Effector memory CD4-positive, alpha-beta T cell (primary cell): Measurements from ENCODE around the gene FALEC.
A peak's percentile ranks its signal among the peaks of the same experiment; 100 is the strongest.
"Not testable (repeated sequence)": the region's sequence is repeated elsewhere in the genome, so short reads cannot be mapped to it uniquely, and the experiment has no call there.

Source experiments
- DNase-seq, 3 donors: peaks; one replicate each; pipeline ENCODE4 v3.0.0-alpha.2; 2020
- H3K27ac ChIP-seq: 2 replicates; pipeline ENCODE4 v1.7.0; 2013; ENCODE audit warnings: mild to moderate bottlenecking, low read length, moderate library complexity; ENCODE audit not compliant: insufficient read depth, poor library complexity, severe bottlenecking
- H3K27me3 ChIP-seq: replicated peaks from 2 replicates; pipeline ENCODE4 v1.7.0; 2013; ENCODE audit warnings: mild to moderate bottlenecking, low read length; ENCODE audit not compliant: insufficient read depth, control insufficient read depth, poor library complexity, severe bottlenecking
- H3K36me3 ChIP-seq: 2 replicates; pipeline ENCODE4 v1.7.0; 2013; ENCODE audit warnings: mild to moderate bottlenecking, low read length, moderate library complexity; ENCODE audit not compliant: control insufficient read depth, insufficient read depth
- H3K4me1 ChIP-seq: 2 replicates; pipeline ENCODE4 v1.7.0; 2013; ENCODE audit warnings: low read length, mild to moderate bottlenecking; ENCODE audit not compliant: control insufficient read depth, insufficient read depth, poor library complexity, severe bottlenecking
- H3K4me3 ChIP-seq: 2 replicates; pipeline ENCODE4 v1.7.0; 2013; ENCODE audit warnings: low read length, low read depth, mild to moderate bottlenecking; ENCODE audit not compliant: insufficient read depth, poor library complexity, severe bottlenecking
- H3K9me3 ChIP-seq: 2 replicates; pipeline ENCODE4 v1.7.0; 2013; ENCODE audit warnings: mild to moderate bottlenecking, low read length, moderate library complexity; ENCODE audit not compliant: control insufficient read depth

FALEC gene

GRCh38 chr1:150579945-150580642 is 64.5 kb downstream of the FALEC start:
- H3K9me3 ChIP-seq, result no peaks in the 10 kb centered on the region
- H3K36me3 ChIP-seq, result peaks cover 36% of the 10 kb centered on the region
- DNase-seq, result no peak
- peak overlapping the region; percentile 98 for H3K27ac ChIP-seq
- H3K4me1 ChIP-seq, result peaks cover 10% of the 10 kb centered on the region
- H3K27me3 ChIP-seq, result no peaks in the 10 kb centered on the region
- H3K4me3 ChIP-seq, result peak overlapping the region; percentile 95

GRCh38 chr1:150580966-150581365 is 65.4 kb downstream of the FALEC start:
- H3K4me3 ChIP-seq, H3K4me1 ChIP-seq, H3K27me3 ChIP-seq, DNase-seq, H3K27ac ChIP-seq, H3K9me3 ChIP-seq: not testable (repeated sequence)
- peaks cover 27% of the 10 kb centered on the region for H3K36me3 ChIP-seq

- H3K27me3 ChIP-seq, H3K9me3 ChIP-seq, H3K4me1 ChIP-seq, DNase-seq, H3K4me3 ChIP-seq, H3K27ac ChIP-seq: not testable (repeated sequence)
- H3K36me3 ChIP-seq, result peaks cover 23% of the 10 kb centered on the region
These were observed 65.9 kb downstream of the FALEC start for GRCh38 chr1:150581437-150581836.

- H3K9me3 ChIP-seq, DNase-seq, H3K4me3 ChIP-seq, H3K4me1 ChIP-seq, H3K27ac ChIP-seq, H3K27me3 ChIP-seq: not testable (repeated sequence)
- H3K36me3 ChIP-seq, result peaks cover 18% of the 10 kb centered on the region
These were observed 66.4 kb downstream of the FALEC start for GRCh38 chr1:150581962-150582361.

GRCh38 chr1:150582371-150582770 is 66.8 kb downstream of the FALEC start:
- Histone ChIP-seq H3K4me3 (no peak overlapping the region), H3K27ac (no peak overlapping the region), H3K9me3 (no peaks in the 10 kb centered on the region), H3K4me1 (peaks cover 7% of the 10 kb centered on the region), H3K27me3 (no peaks in the 10 kb centered on the region), H3K36me3 (peaks cover 14% of the 10 kb centered on the region)
- DNase-seq, result no peak
